Activated naive CD4-positive, alpha-beta T cell treated with anti-CD3 and anti-CD28 coated beads for 36 hours (primary cell): ENCODE measurements around the gene SLC2A9. TPM values are rescaled to one million over a fixed set of nuclear protein-coding genes. Genes with fewer than 3 reads are reported as not detected.

Experiments used
- CTCF ChIA-PET: fragments of 350-600 bp; sonication (Branson Sonifier 250); formaldehyde crosslinking; loops from one replicate; lab custom pipeline; 2021; ENCODE audit warnings: antibody characterized with exemption; lab: Charles Lee
- DNase-seq: peaks from one replicate; pipeline ENCODE4 v3.0.0-alpha.2; 2020
- H3K27ac Mint-ChIP-seq: one replicate; pipeline ENCODE4 v1.8.0; 2021; ENCODE audit warnings: mild to moderate bottlenecking, mixed read lengths
- H3K27me3 Mint-ChIP-seq: one replicate; pipeline ENCODE4 v1.8.0; 2021; ENCODE audit warnings: low read depth, mixed read lengths
- H3K36me3 Mint-ChIP-seq: one replicate; pipeline ENCODE4 v1.8.0; 2021; ENCODE audit warnings: low read depth, mixed read lengths
- H3K4me1 Mint-ChIP-seq: one replicate; pipeline ENCODE4 v1.8.0; 2021; ENCODE audit warnings: low read depth, mixed read lengths
- H3K4me3 Mint-ChIP-seq: one replicate; pipeline ENCODE4 v1.8.0; 2021; ENCODE audit warnings: mild to moderate bottlenecking, moderate library complexity, mixed read lengths
- H3K9me3 Mint-ChIP-seq: one replicate; pipeline ENCODE4 v1.8.0; 2021; ENCODE audit warnings: mixed read lengths
- intact Hi-C: fragments of 100-400 bp; cut with micrococcal nuclease; formaldehyde crosslinking; loops from one replicate; pipeline ENCODE4 v1.15.1; 2023
- total RNA-seq, 2 experiments: library from RNA; stranded (reverse); gene quantifications; one replicate each; pipeline ENCODE4 v1.2.3, GENCODE V29; 2021

SLC2A9 gene
- total RNA-seq, 2 experiments from 2014 or later, result 0.43 to 0.86 TPM

- CTCF ChIA-PET, result no interaction called here
- no peak overlapping the region for H3K27ac Mint-ChIP-seq
- H3K36me3 Mint-ChIP-seq, result peaks cover 2% of the 10 kb centered on the region
- H3K9me3 Mint-ChIP-seq, result peaks cover 3% of the 10 kb centered on the region
- H3K4me3 Mint-ChIP-seq, result no peak overlapping the region
- H3K27me3 Mint-ChIP-seq, result no peaks in the 10 kb centered on the region
- no peaks in the 10 kb centered on the region for H3K4me1 Mint-ChIP-seq
- intact Hi-C loops, result no loop called here
- no peak for DNase-seq
Observed at GRCh38 chr4:9963328-9963727, 58.0 kb downstream of the SLC2A9 start.

GRCh38 chr4:9962611-9963314, 58.5 kb downstream of the SLC2A9 start:
- intact Hi-C loops, result no loop called here
- CTCF ChIA-PET, result no interaction called here

DNA sequence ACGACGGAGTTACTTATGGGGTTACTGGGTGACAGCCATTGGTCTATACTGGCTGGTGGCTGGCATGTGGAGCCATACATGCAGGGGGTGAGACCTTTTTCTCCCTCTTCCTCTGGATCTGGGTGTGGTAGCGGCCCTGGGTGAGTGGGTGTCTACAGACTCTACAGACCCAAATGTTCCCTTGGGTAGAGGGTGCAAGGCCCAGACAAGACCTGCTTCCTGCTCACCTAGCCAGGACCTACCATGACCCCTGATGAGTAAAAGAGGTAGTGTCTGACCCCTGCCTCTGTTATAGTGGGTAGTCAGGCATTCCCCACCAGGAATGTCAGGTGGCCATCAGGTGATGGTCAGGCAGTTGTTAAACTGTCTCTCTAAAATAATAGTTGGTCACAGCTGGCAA, 66.8 kb downstream of the SLC2A9 start:
- peaks cover 2% of the 10 kb centered on the region for H3K27me3 Mint-ChIP-seq
- no peak overlapping the region for H3K27ac Mint-ChIP-seq
- H3K36me3 Mint-ChIP-seq, result peaks cover 4% of the 10 kb centered on the region
- intact Hi-C loops, result no loop called here
- DNase-seq, result no peak
- no peaks in the 10 kb centered on the region for H3K4me1 Mint-ChIP-seq
- H3K4me3 Mint-ChIP-seq, result no peak overlapping the region
- CTCF ChIA-PET, result no interaction called here
- no peaks in the 10 kb centered on the region for H3K9me3 Mint-ChIP-seq

More at GRCh38 chr4:9962611-9963314, 58.5 kb downstream of the SLC2A9 start:
- Mint-ChIP-seq H3K4me1 (no peaks in the 10 kb centered on the region), H3K9me3 (peaks cover 3% of the 10 kb centered on the region), H3K36me3 (peaks cover 4% of the 10 kb centered on the region), H3K27ac (no peak overlapping the region), H3K4me3 (no peak overlapping the region), H3K27me3 (no peaks in the 10 kb centered on the region)
- DNase-seq, result no peak

DNA sequence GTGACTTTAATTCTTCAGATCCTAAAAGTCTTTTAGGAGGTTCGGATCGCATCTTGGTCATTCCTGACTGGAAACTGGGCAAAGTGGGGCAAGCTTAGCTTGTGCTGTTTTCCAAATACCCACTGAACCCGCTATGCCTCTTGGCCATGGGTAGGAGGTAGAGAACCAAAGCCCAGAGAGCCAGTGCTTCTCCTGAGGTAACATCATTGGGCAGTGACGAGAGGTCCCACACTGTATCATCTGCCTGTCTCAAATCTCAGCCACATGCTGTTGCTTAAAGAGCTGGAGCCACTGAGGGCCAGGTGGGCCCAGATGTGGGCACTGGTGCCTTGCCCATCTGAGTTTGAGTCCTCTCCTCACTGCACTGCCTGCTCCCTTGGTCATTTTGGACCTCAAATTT, 68.2 kb downstream of the SLC2A9 start:
- peaks cover under 1% of the 10 kb centered on the region for H3K36me3 Mint-ChIP-seq
- intact Hi-C loops, result no loop called here
- H3K4me3 Mint-ChIP-seq, result no peak overlapping the region
- H3K4me1 Mint-ChIP-seq, result no peaks in the 10 kb centered on the region
- H3K9me3 Mint-ChIP-seq, result no peaks in the 10 kb centered on the region
- CTCF ChIA-PET, result no interaction called here
- no peak overlapping the region for H3K27ac Mint-ChIP-seq
- no peak for DNase-seq
- H3K27me3 Mint-ChIP-seq, result peaks cover 2% of the 10 kb centered on the region

- Mint-ChIP-seq H3K27ac (no peak overlapping the region), H3K4me3 (no peak overlapping the region), H3K27me3 (peaks cover 2% of the 10 kb centered on the region), H3K36me3 (no peaks in the 10 kb centered on the region), H3K9me3 (no peaks in the 10 kb centered on the region), H3K4me1 (no peaks in the 10 kb centered on the region)
- intact Hi-C loops, result no loop called here
- DNase-seq, result no peak
- CTCF ChIA-PET, result no interaction called here
Observed at GRCh38 chr4:9952415-9952950, 68.8 kb downstream of the SLC2A9 start.

DNA sequence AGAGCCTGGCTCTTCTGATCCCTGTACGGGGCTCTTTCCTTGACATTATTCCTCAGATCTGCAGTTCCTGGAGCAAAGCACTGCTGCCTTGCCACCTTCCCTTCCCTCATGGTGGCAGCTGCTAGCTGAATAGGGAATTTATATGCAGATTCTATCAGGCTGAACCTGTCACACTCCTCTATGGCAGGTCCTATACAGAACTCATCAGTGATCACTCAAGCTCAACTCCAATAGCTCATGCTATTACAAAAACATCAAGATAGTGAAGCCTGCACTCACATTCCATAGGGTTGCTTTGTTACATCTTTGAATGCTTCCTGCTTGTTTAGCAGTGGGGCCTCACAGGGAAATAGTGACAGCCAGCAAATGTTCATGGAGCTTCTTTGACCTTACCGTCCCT, 71.7 kb downstream of the SLC2A9 start:
- Mint-ChIP-seq H3K36me3 (no peaks in the 10 kb centered on the region), H3K4me3 (no peak overlapping the region)
- CTCF ChIA-PET, result no interaction called here

GRCh38 chr4:9947168-9948062, 73.9 kb downstream of the SLC2A9 start:
- Mint-ChIP-seq H3K36me3 (no peaks in the 10 kb centered on the region), H3K9me3 (no peaks in the 10 kb centered on the region), H3K4me3 (no peak overlapping the region), H3K27me3 (no peaks in the 10 kb centered on the region), H3K4me1 (no peaks in the 10 kb centered on the region), H3K27ac (no peak overlapping the region)
- CTCF ChIA-PET, result no interaction called here
- no peak for DNase-seq
- intact Hi-C loops, result no loop called here

More for the DNA sequence above, 71.7 kb downstream of the SLC2A9 start:
- Mint-ChIP-seq H3K27ac (no peak overlapping the region), H3K4me1 (no peaks in the 10 kb centered on the region), H3K27me3 (no peaks in the 10 kb centered on the region), H3K9me3 (no peaks in the 10 kb centered on the region)
- intact Hi-C loops, result no loop called here
- no peak for DNase-seq

GRCh38 chr4:9946170-9946569, 75.1 kb downstream of the SLC2A9 start:
- H3K4me1 Mint-ChIP-seq, result no peaks in the 10 kb centered on the region
- no peaks in the 10 kb centered on the region for H3K27me3 Mint-ChIP-seq
- CTCF ChIA-PET, result no interaction called here
- intact Hi-C loops, result no loop called here
- no peak overlapping the region for H3K27ac Mint-ChIP-seq
- no peaks in the 10 kb centered on the region for H3K36me3 Mint-ChIP-seq
- no peak overlapping the region for H3K4me3 Mint-ChIP-seq
- H3K9me3 Mint-ChIP-seq, result no peaks in the 10 kb centered on the region
- DNase-seq, result no peak

DNA sequence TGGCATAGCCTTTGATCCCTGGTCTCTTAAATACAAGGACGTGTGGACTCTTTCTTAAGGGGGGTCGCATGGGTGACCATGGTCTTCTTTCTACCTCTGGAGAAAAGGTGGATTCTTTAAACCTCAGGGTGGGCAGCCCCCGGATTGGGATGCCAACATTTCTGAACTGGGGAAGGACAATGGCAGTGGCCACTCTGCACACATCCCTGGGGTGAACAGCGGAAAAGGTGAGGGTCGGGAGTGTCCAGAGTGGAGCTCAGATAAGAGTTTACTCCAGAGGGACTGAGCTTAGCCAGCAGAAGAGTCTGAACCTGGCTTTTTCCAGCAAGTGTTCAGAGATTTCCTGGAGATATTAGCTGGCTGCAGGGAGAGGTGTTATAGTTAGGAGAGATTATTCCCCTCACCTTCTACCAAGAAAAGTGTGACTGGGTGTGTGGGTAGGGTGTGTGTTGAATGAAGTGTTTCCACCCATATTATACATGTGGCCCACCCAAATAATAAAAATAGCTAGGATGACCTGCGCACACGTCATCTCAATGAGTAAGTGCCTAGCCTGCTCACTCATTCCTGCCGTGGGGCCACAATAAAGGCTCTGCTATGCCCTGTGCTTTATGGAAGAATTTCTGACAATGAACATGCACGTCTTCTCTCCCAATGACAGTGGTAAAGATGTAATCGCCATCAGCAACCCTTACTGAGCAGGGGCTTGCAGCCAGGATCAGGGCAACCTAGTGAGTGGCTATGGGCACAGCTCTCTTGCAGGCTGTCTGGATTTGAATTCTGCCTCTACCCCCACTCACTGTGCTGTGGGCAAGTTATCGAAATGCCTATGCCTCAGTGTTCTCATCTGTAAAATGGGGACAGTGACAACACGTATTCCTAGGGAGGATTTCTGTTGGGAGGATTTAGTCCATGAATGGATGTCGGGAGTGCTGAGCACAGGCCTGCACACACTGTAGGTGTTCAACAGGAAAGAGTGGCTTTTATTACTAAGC, 76.6 kb downstream of the SLC2A9 start:
- Mint-ChIP-seq H3K27ac (no peak overlapping the region), H3K4me1 (no peaks in the 10 kb centered on the region), H3K27me3 (no peaks in the 10 kb centered on the region), H3K9me3 (no peaks in the 10 kb centered on the region), H3K36me3 (no peaks in the 10 kb centered on the region), H3K4me3 (no peak overlapping the region)
- CTCF ChIA-PET, result no interaction called here
- no peak for DNase-seq
- intact Hi-C loops, result no loop called here

- CTCF ChIA-PET, result no interaction called here
- no peaks in the 10 kb centered on the region for H3K4me1 Mint-ChIP-seq
- intact Hi-C loops, result no loop called here
- H3K27ac Mint-ChIP-seq, result no peak overlapping the region
- DNase-seq, result no peak
- no peak overlapping the region for H3K4me3 Mint-ChIP-seq
- H3K9me3 Mint-ChIP-seq, result no peaks in the 10 kb centered on the region
- H3K27me3 Mint-ChIP-seq, result no peaks in the 10 kb centered on the region
- H3K36me3 Mint-ChIP-seq, result no peaks in the 10 kb centered on the region
Observed at GRCh38 chr4:9943761-9944160, 77.5 kb downstream of the SLC2A9 start.

DNA sequence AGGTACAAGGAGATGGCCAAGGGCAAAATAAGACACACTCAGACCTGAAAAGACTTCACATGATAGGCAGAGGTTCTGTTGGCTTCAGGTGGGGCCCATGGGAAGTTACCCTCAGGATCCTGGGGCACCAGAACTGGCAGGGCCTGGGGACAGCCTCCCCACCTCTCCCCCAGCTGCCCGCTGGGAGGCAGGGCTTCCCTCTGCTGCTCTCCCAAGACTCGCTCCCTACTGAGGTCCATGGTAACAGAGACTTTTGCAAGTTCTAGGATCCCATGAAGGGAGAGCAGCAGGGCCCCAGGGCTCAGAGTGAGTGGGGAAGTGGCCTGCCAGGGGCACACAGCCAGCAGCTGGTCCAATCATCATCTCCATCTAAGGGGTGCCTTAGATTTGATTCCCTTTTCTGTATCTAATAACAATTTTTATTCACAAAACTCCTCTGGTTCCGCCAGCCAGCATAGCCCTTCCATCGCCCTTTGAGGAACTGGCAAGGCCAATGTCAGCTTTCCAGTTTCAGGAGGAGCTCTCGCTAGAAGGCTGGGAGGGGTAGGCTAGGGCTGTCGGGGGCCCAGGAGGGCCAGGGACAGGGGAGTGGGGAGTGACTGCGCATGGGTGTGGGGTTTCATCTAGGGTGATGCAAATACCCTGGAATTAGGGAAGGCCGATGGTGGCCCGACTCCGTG, 78.2 kb downstream of the SLC2A9 start:
- Mint-ChIP-seq H3K4me1 (no peaks in the 10 kb centered on the region), H3K4me3 (no peak overlapping the region), H3K27me3 (no peaks in the 10 kb centered on the region), H3K36me3 (no peaks in the 10 kb centered on the region), H3K27ac (no peak overlapping the region), H3K9me3 (no peaks in the 10 kb centered on the region)
- intact Hi-C loops, result no loop called here
- no peak for DNase-seq
- CTCF ChIA-PET, result interaction anchor here (0.6 kb wide), 1 partner anchor 1754 kb away, joined by 4 read pairs; no protein-coding TSS in a partner anchor
